UCSD-AML1 (cell line): ENCODE data around the gene MYOT.
"Not testable (repeated sequence)": the region's sequence is repeated elsewhere in the genome, so short reads cannot be mapped to it uniquely, and the experiment has no call there.

Source experiments
- DNase-seq: peaks from one replicate; lab custom pipeline; 2025; ENCODE audit not compliant: unreplicated experiment; lab: John Stamatoyannopoulos, UW

Gene MYOT

GRCh38 chr5:137867664-137868063, at the start of gene MYOT:
Gene MYOT (plus strand): TSS chr5:137867860. CDS start chr5:137870652, 2,792 bp downstream.
- no peak for DNase-seq

GRCh38 chr5:137819766-137820165, 47.9 kb upstream of the MYOT start:
- DNase-seq, result no peak

- peak; percentile 29 for DNase-seq
Observed at GRCh38 chr5:137822158-137822764, 45.4 kb upstream of the MYOT start.

- DNase-seq, result no peak
Observed at GRCh38 chr5:137822984-137823383, 44.7 kb upstream of the MYOT start.

GRCh38 chr5:137825165-137825564, 42.5 kb upstream of the MYOT start:
- DNase-seq, result no peak

GRCh38 chr5:137826067-137826466, 41.6 kb upstream of the MYOT start:
- DNase-seq, result no peak

- DNase-seq, result no peak
Observed at GRCh38 chr5:137828180-137828579, 39.5 kb upstream of the MYOT start.

- DNase-seq, result no peak
Observed at GRCh38 chr5:137828664-137829063, 39.0 kb upstream of the MYOT start.

- DNase-seq, result no peak
Observed at GRCh38 chr5:137831105-137831504, 36.6 kb upstream of the MYOT start.

- no peak for DNase-seq
Observed at GRCh38 chr5:137831526-137831925, 36.1 kb upstream of the MYOT start.

- no peak for DNase-seq
Observed at GRCh38 chr5:137832416-137832815, 35.2 kb upstream of the MYOT start.

GRCh38 chr5:137833463-137833862, 34.2 kb upstream of the MYOT start:
- DNase-seq, result no peak

GRCh38 chr5:137834498-137835049, 33.1 kb upstream of the MYOT start:
- no peak for DNase-seq

- DNase-seq, result no peak
Observed at GRCh38 chr5:137836298-137836697, 31.4 kb upstream of the MYOT start.

- no peak for DNase-seq
Observed at GRCh38 chr5:137836997-137837396, 30.7 kb upstream of the MYOT start.

GRCh38 chr5:137837491-137838394, 29.9 kb upstream of the MYOT start:
- no peak for DNase-seq

GRCh38 chr5:137838976-137839375, 28.7 kb upstream of the MYOT start:
- DNase-seq, result no peak

GRCh38 chr5:137842296-137842695, 25.4 kb upstream of the MYOT start:
- DNase-seq, result no peak

GRCh38 chr5:137843676-137844299, 23.9 kb upstream of the MYOT start:
- DNase-seq, result no peak

- DNase-seq, result no peak
Observed at GRCh38 chr5:137845472-137845871, 22.2 kb upstream of the MYOT start.

- no peak for DNase-seq
Observed at GRCh38 chr5:137847687-137848086, 20.0 kb upstream of the MYOT start.

GRCh38 chr5:137853165-137853564, 14.5 kb upstream of the MYOT start:
- DNase-seq, result not testable (repeated sequence)
